ENCODE data around the gene CLCN6.

CLCN6 gene, protein sequence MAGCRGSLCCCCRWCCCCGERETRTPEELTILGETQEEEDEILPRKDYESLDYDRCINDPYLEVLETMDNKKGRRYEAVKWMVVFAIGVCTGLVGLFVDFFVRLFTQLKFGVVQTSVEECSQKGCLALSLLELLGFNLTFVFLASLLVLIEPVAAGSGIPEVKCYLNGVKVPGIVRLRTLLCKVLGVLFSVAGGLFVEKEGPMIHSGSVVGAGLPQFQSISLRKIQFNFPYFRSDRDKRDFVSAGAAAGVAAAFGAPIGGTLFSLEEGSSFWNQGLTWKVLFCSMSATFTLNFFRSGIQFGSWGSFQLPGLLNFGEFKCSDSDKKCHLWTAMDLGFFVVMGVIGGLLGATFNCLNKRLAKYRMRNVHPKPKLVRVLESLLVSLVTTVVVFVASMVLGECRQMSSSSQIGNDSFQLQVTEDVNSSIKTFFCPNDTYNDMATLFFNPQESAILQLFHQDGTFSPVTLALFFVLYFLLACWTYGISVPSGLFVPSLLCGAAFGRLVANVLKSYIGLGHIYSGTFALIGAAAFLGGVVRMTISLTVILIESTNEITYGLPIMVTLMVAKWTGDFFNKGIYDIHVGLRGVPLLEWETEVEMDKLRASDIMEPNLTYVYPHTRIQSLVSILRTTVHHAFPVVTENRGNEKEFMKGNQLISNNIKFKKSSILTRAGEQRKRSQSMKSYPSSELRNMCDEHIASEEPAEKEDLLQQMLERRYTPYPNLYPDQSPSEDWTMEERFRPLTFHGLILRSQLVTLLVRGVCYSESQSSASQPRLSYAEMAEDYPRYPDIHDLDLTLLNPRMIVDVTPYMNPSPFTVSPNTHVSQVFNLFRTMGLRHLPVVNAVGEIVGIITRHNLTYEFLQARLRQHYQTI

GRCh38 chr1:11805422-11806306 lies at the start of gene CLCN6, which contains the start of gene MTHFR:
CLCN6 (plus strand) TSS chr1:11806191; CDS start chr1:11806263, 72 bp downstream.
MTHFR (minus strand) TSS chr1:11805964; CDS start chr1:11803116, 2,848 bp downstream.
- peak; percentile 98 for DNase-seq

DNA sequence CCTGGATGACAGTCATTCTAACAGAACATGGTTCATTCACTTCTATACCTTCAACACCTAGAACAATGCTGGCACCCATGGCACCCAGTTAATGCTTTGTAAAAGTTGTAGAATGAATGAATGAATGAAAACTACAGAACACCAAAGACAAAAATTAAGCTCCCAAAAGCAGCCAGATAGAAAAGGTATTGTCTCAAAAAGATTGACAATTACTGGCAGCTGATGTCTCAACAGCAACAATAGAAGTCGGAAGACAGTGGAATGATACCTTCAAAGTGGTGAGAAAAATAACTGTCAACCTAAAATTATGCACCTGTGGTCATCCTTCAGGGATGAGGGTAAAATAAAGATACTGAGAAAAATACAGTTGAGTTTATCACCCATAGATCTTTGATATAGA lies 48.9 kb upstream of the CLCN6 start:
- DNase-seq: no peak

DNA sequence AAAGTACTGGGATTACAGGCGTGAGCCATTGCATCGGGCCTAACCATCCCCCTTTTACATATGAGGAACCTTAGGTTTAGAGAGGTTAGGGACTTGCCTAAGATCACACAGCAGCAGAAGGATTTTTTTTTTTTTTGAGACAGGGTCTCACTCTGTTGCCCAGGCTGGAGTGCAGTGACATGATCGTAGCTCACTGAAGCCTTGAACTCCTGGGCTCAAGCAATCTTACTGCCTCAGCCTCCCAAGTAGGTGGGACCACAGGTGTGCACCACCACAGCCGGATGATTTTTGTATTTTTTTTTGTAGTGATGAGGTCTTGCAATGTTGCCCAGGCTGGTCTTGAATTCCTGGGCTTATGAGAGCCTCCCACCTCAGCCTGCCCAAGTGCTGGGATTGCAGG lies 46.2 kb upstream of the CLCN6 start:
- no peak for DNase-seq

GRCh38 chr1:11761285-11761684 lies 44.7 kb upstream of the CLCN6 start:
- DNase-seq: no peak

GRCh38 chr1:11761988-11762406 lies 44.0 kb upstream of the CLCN6 start, which contains the start of gene C1orf167:
C1orf167 (plus strand) TSS chr1:11762193; CDS start chr1:11764401, 2,208 bp downstream.
- no peak for DNase-seq

DNA sequence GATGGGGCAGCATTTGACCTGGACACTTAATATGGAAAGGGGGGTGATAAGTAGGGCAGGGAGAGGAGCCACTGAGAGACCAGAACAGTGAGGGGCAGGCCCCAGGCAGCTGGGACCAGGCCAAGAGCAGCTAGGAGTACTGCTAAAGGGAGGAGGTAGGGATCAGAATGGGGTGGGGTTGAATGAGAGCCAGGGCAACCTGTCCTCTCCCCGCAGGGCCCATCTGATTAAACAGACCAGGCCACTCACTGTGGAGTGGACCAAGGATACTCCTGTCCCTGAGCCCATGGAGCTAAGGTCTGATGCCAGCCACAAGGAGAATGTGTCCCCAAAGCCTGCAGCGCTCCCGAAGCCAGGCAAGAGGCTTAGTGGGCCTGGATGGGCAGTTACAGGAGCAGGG lies 41.9 kb upstream of the CLCN6 start:
- DNase-seq: no peak

GRCh38 chr1:11764519-11764918 lies 41.5 kb upstream of the CLCN6 start:
- no peak for DNase-seq

- DNase-seq: no peak
Observed at GRCh38 chr1:11765661-11766428, 40.1 kb upstream of the CLCN6 start.

GRCh38 chr1:11766429-11766776 lies 39.6 kb upstream of the CLCN6 start:
- DNase-seq: no peak

DNA sequence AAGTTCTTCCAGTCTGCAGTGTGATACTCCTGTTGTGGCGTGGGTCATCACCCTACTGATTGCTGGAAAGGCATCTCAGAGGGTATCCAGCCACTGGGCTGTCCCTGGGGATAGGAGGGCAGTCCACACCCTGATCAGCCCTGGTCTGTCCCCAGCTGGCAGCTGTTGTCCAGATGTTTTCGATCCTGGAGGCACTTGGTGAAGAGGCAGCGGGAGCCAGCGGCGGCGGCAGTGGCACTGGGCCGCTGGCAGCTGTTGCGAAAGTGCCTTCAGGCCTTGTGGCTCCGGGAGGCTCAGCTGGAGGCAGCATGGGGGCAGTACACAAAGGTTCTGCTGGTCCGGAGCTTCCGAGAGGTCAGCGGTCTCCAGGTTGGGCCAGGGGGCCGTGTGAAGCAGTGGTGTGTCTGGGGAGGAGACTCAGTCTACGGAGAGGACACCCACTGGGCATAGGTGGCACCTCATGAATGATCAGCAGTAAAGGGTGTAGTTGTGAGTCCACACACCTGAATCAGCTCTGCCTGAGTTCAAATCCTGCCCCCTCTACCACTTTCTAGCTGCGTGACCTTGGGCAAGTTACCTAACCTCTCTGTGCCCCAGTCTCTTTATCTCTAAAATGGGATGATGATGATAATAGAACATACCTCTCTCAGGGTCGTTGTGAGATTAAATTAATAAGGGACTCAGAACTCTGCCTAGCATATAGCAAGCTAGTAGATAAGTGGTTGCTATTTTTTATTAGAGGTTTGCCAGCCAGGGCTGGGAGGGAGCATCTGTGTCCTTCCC lies 37.9 kb upstream of the CLCN6 start:
- no peak for DNase-seq

DNA sequence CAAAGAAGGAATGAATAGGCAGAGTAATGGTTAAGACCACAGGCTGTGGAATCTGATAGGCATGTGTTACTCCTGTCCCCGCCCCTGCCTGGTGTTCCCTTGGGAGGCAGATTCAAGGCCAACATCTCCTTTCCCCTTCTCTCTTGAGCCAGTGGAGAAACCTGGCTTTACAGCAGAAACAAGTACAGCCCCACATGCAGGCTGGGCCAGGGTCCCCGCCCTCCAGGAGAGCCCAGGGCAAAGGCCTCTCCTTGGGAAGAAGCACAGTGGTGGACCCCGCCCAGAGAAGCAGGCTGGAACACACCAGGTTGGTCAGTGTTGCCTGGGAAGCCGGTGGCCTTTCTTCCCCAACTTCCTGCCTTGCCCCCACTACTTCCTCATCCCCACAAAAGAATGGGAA lies 37.2 kb upstream of the CLCN6 start:
- DNase-seq: no peak

- no peak for DNase-seq
Observed at GRCh38 chr1:11769274-11769673, 36.7 kb upstream of the CLCN6 start.

GRCh38 chr1:11770011-11770410 lies 36.0 kb upstream of the CLCN6 start:
- no peak for DNase-seq

DNA sequence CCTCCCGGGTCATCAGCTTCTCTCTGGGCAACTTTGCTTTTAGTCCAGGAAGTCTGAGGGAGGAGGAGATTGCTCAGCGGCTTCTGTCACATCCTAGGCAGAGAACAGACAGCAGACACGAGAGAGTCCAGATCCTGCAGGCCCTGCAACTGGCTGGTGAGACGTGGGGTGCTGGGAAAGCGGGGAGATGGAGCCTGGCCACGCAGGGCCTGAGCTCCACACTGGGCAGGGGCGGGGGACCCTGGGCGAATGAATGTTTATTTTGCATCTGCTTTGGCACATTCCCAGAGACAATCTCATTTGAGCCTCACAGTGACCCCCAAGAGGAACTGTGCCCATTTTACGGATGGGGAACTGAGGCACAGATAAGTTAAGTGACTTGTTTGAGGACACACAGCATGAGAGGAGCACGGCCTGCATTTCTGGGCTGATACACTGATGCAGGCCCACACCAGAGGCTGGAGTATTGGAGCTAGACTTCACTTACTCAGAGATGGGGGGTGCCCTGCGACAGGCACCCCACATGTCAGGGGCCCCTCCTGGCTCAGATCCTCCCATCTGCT lies 34.4 kb upstream of the CLCN6 start:
- DNase-seq: no peak

DNA sequence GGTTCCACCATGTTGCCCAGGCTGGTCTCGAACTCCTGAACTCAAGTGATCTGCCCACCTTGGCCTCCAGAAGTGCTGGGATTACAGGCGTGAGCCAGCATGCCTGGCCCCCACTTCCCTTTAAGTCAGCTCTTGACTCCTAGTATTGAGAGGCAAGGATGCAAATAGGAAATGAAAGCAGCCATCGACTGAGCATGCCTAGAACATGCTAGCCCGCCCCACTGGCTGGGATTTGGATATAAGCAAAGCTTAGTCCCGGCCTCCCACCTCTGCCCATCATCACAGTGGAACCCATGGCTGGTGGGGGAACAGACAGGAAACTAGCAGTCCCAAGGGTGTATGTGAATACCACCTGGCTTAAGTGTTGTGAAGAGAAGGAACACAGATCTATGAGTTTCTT lies 33.5 kb upstream of the CLCN6 start:
- DNase-seq: no peak

DNA sequence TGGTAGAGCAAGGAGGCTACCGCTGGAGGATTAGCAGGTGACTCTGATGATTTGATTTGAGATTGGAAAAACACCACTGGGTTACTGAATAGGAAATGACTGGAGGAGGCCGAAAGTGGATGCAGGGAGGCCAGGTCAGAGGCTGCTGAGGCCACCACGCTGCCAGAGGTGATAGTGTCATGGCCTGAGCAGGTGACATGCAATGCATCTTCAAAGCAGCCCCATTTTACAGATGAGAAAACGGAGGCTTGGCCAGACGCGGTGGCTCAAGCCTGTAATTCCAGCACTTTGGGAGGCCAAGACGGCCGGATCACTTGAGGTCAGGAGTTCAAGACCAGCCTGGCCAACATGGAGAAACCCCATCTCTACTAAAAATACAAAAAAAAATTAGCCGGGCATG lies 31.2 kb upstream of the CLCN6 start:
- DNase-seq: no peak

DNA sequence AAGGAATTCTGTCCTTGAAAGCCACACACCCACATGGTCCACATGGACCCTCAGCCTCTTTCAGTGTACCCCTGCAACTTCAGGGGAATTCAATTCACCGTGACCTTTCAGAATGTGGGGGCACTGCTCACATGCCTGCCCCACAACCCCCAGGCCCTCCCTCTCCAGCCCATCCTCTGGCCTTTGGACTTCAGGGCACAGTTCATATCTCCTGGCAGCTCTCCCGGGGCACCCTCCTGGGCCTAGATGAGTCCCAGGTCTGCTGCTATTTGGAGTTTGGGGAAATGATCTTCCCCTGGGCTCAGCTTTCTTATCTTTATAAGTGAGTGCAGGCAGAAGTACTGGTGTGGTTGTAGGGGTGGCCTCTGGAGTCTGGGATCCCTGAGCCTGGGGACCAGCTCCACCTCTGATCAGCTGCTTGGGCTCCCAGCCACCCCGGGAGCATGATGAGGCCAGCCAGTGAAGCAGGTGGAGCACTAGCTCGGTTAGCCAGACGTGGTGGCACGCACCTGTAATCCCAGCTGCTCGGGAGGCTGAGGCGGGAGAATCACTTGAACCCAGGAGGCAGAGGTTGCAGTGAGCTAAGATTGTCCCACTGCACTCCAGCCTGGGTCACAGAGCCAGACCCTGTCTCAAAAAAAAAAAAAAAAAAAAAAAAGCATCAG lies 28.2 kb upstream of the CLCN6 start:
- DNase-seq: no peak

DNA sequence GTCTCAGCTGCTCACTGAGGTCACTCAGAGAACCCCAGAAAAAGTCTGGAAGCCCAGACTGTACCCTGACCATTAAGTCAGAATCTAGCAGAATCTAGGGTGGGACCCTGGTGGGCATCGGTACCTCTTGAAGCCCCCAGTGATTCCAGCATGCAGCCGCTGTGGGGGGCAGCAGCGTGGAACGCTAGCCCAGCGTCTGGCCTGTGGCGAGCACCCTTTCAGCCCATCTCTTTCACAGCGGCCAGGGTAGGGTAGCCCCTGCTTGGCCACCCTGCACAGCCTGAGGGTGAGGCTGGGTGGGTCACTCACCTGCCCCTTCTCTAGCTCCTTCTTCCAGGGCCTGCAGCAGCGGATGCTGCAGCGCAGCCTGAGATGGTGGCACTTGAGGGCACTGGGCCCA lies 27.7 kb upstream of the CLCN6 start:
- DNase-seq: no peak

- DNase-seq: no peak
Observed at GRCh38 chr1:11778844-11779623, 27.0 kb upstream of the CLCN6 start.

All from activated CD4-positive, alpha-beta T cell treated with anti-CD3 and anti-CD28 coated beads, Interleukin-2, amount 50 U/mL, for 1 hour (primary cell).